ENCODE results near the gene BMPR1B. TPM values are rescaled to one million over a fixed set of nuclear protein-coding genes. Genes with fewer than 3 reads are reported as not detected.

The BMPR1B gene
- total RNA-seq, 1 donor from 2014 or later = 5.6 TPM

GRCh38 chr4:95198961-95199360 is 441.2 kb downstream of the BMPR1B start:
- no peak for TF ChIP-seq CTCF (IDR thresholded peaks at IDR 0.05)

GRCh38 chr4:95204267-95204844 is 446.6 kb downstream of the BMPR1B start:
- Mint-ChIP-seq H3K4me3 (ENCODE audit: unreplicated experiment) (no peak overlapping the region), H3K36me3 (ENCODE audit: low read depth) (peaks cover 8% of the 10 kb centered on the region), H3K4me1 (ENCODE audit: low read depth) (peaks cover 4% of the 10 kb centered on the region), H3K9me3 (ENCODE audit: low read depth) (peaks cover 2% of the 10 kb centered on the region), H3K27ac (ENCODE audit: unreplicated experiment) (no peak overlapping the region), H3K27me3 (ENCODE audit: low read depth) (no peaks in the 10 kb centered on the region)
- no peak for DNase-seq (ENCODE audit: low spot score)
- no peak for TF ChIP-seq CTCF (IDR thresholded peaks at IDR 0.05)

More at GRCh38 chr4:95198961-95199360, 441.2 kb downstream of the BMPR1B start:
- Mint-ChIP-seq H3K36me3 (ENCODE audit: low read depth) (peaks cover 9% of the 10 kb centered on the region), H3K4me1 (ENCODE audit: low read depth) (peaks cover under 1% of the 10 kb centered on the region), H3K27me3 (ENCODE audit: low read depth) (no peaks in the 10 kb centered on the region), H3K27ac (ENCODE audit: unreplicated experiment) (no peak overlapping the region), H3K9me3 (ENCODE audit: low read depth) (no peaks in the 10 kb centered on the region), H3K4me3 (ENCODE audit: unreplicated experiment) (no peak overlapping the region)
- no peak for DNase-seq (ENCODE audit: low spot score)

- no peak for DNase-seq (ENCODE audit: low spot score)
- Mint-ChIP-seq H3K36me3 (ENCODE audit: low read depth) (peaks cover 9% of the 10 kb centered on the region), H3K9me3 (ENCODE audit: low read depth) (peaks cover 2% of the 10 kb centered on the region), H3K4me3 (ENCODE audit: unreplicated experiment) (no peak overlapping the region), H3K4me1 (ENCODE audit: low read depth) (peaks cover 4% of the 10 kb centered on the region), H3K27me3 (ENCODE audit: low read depth) (no peaks in the 10 kb centered on the region), H3K27ac (ENCODE audit: unreplicated experiment) (no peak overlapping the region)
- peak; percentile 42 for TF ChIP-seq CTCF (IDR thresholded peaks at IDR 0.05)
These were observed 447.1 kb downstream of the BMPR1B start for GRCh38 chr4:95204873-95205272.
